NCI-H526 (cell line): Measurements from ENCODE around the gene ANO10.
A peak's percentile ranks its signal among the peaks of the same experiment; 100 is the strongest.

ENCODE experiments used
- DNase-seq, 2 experiments: peaks; one replicate each; lab custom pipeline; 2025; lab: John Stamatoyannopoulos, UW

ANO10 gene

DNA sequence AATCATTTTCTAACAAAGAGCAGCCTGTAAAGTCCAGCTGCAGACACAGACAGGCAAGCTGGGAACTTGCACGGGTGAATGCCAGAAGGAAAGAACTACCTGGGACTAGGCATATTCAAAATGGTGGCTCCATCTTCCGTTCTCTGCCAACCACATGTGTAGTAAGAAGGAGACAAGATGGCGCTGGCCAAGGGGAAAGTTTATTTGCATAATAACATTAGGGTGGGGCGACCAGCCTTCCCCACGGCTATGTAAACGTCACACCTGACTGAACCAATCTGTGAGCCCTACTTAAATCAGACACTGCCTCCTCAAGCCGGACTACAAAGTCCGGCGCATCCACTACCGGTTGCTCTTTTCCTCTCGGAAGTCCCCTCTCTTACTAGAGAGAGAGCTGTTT, 204.7 kb downstream of the ANO10 start:
- DNase-seq = peak; percentile 33

DNA sequence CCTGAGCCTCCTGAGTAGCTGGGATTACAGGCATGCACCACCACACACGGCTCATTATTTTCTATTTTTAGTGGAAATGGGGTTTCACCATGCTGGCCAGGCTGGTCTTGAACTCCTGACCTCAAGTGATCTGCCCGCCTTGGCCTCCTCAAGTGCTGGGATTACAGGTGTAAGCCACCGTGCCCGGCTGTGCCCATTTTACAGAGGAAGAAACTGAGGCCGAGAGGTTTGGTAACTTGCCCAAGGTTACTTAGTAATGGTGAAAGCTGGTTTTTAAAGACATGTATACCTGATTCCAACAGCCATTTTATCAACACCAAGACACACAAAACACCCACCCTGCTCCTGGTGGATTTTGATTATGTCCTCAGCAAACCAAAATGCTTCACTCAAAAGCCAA, 206.7 kb downstream of the ANO10 start:
- no peak for DNase-seq

DNA sequence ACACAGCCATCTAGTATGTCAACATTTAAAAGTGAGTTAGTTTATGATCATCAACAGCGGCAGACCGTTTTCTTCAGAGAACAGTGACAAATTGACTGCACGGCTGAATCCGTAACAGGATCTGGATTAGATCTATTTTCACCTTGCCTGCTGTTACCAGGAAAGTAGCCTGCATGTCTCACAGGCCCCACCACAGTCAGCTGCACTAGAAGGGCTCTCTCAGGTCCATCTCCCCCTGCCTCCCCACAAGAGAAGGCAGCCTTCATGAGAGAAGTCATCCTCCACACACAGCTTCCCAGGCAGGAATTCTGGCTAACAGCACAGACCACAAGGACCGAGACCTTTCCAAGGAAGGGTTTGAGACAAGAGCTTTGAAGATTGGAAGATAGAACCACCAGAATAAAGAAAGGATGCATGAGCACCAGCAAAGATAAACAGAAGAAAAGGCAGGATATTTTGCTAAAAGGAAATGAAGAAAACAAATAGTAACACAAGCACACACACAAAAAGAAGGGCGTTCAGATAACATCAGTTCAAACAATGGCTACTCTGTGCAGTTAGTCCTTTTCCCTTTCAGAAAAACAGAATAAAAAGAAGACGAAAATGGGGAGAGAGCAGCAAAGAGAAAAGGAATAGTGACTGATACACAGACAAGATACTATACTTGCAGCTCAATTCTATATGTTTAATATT, 208.0 kb downstream of the ANO10 start:
- DNase-seq = no peak

DNA sequence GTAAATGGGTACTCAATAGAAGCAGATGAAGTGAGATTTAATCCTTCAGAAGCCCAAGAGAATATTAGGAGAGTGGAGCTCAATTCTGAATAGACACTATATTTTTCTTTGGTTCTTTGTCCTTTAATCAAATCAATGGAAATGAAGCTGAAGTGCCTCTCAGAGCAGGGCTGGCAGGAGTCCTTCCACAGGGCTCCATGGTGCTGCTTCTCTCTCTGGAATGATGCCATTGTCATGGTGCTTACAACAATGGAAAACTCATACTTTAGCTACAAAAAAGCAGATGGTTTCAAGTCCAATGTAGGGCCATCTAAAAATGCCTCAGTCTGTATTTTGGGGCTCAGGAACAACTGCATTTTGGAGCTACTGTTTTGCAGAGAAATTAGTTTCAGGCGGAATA, 210.4 kb downstream of the ANO10 start:
- peak in 1 of 2 experiments; percentile 16 for DNase-seq

DNA sequence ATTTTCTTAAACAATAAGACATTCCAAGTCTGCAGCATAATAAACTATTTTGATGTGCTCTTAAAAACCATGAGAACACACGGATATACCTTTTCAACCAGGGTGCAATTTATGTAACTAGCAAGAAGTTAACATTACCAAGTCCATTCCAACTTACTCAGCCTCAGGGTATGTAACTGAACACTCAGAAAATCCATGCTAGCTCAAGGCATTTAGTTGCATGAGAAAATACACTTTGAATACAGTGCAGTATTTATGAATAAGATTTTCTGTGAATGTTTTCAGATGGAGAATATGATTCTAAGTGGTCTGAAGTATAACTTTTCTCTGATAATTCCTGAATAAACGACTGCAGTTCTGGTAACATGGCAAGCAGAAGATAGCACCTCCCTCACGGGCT, 211.2 kb downstream of the ANO10 start:
- DNase-seq = no peak

DNA sequence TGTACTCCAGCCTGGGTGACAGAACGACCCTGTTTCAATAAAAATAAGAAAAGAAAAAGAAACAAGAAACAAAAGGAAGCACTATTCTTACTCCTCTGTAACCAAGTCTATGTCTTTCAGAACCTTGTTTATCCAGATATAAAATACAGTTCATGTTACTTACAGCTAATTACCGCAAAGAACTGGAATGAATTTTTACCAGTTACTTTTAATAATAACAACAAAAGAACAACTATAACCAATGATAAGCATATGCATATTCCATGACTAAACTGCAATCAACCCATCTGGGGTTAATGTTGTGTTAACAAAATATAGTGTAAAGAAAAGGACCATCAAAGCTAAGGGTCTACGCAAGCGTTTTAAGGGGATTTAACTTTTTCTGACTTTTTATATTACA, 212.3 kb downstream of the ANO10 start:
- DNase-seq = no peak

DNA sequence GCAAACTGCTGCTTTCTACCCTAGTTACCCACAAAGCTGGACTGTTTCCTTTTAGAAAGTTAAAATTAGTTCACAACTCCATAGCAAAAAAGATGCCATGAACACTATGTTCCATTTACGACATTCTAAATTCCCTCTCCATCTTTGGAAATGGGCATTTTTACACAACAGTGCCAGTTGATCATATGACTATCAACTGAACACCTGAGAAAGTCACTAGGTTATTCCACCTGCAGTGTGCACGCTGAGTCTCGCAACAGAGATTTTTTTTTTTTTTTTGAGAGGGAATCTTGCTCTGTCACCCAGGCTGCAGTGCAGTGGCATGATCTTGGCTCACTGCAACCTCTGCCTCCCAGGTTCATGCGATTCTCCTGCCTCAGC, 215.2 kb downstream of the ANO10 start:
- DNase-seq = no peak

DNA sequence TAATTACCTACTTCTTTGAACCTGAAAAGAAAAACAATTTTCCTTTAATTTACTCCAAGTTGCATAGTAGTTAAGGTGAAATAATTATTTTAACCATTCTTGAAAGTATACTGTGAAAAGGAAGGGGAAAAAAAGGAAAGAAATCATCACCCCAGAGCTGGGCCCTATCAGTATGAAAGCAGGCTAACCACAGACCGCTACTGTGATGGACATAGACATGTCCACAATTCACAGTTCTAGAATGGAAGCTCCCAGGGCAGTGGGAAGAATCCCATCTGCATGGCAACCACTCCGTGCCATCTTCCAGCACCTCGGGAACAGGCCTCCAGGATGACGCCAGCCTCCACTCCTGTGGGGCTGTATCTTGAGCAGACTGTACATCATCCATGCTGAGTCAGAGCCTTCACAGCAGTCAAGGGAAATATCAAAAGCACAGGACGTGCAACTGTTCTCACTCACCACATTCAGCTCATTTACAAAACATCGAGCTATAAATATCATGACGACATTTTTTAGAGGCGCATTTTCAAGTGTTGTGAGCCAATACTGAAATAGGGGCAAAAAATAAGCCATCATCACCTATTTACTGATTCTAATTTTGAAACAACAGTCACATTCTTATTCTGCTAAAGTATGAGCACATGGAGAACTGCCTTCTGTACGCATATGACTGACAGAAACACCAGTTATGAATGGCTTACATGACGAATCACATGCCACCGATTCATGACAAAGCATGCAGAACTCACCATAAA, 215.7 kb downstream of the ANO10 start:
- DNase-seq = no peak

DNA sequence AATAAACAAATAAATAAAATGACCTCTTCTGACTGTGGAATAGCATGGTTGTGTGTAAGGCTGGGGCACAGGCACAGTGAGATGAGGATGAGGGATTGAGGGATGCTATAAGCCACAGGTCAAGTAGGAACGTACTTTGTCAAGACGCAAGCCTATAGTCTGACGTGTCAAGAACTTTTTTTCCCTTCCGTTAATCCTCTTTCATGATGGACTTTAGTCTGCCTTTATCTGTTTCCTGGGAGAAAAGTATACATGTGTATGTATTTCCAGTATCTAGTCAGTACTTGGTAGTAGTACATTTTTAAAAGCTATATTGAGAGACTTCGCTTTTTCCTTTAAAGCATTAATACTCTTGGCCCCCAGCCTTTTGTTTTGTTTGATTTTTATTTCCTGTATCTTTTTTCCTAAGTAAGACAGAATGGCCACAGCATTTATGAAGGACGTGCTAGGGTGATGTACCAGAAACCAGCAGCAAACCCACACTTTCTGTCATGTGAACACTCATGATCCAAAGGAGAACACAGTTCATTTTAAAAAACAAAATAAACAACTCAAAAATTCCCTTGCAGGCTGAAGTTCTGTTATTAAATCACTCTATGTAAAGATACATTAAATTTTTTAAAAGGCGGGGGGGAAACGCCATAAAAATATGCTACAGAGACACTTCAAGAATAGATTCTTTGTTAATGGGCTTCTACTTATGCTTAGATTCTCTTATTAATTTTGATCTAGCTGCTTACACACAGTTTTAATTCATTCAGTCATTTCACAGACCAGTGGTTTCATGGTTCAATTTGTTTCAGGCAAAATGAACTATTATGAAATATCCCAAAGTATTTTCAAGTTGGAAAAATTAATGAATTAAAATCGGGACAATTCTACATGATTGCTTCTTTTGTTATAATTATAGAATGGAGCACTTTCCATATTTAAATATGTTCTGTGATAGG, 220.8 kb downstream of the ANO10 start:
- no peak for DNase-seq

DNA sequence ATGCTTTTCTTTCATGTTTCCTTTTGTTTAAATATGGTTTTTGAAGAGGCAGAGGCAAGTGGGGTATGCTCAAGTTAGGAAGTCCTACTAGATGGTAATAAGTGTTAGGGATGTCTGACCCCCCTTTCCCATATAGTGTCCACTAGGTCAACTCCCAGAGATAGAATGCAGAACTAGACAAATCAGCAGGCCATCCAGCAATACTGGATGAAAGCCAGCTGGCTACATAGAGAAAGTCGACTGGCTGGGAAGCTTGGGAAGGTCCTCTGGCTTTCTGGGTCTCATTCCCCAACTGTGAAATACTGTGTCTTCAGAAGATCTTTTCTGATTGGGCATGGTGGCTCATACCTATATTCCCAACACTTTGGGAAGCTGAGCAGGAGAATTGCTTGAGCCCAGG, 221.6 kb downstream of the ANO10 start:
- no peak for DNase-seq

DNA sequence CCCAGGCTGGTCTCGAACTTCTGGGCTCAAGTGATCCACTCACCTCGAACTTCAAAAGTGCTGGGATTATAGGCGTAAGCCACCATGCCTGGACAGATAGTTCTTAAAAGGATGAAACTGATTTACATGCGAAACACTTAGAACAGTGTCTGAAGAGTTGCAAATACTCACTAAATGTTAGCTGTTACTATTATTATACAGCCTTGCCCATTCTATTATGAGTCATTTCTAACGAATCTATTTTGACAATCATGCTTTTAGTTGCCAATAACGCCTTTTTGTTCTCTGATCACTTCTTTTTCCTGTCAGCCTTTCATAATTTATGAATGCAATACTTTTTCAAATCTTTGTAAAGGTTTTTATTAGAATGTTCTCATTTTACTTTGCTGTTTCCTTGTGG, 222.8 kb downstream of the ANO10 start:
- DNase-seq = no peak

DNA sequence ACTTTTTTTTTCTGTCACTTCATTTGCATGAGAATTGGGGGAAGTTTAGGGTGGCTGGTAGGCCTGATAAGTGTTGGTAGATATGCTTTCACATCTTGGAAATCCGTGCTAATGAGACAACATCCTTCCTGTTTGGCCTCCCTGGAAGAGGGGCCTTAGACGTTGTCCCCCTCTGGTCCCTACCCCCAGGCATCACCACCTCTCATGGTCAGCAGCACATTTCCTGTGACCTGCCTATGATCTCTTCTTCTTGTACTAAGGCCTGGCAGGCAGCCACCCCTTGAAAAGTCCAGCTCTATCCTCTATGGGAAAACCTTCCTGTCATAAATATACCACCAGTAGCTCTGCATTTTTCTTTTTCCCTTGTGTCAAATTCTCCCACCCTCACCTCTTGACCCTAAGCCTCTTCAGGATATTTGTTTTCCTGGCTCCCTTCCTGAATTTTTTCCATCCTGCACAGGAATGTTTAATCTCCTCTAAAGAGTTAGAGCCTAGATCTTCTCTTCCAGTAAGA, 227.7 kb downstream of the ANO10 start:
- no peak for DNase-seq

DNA sequence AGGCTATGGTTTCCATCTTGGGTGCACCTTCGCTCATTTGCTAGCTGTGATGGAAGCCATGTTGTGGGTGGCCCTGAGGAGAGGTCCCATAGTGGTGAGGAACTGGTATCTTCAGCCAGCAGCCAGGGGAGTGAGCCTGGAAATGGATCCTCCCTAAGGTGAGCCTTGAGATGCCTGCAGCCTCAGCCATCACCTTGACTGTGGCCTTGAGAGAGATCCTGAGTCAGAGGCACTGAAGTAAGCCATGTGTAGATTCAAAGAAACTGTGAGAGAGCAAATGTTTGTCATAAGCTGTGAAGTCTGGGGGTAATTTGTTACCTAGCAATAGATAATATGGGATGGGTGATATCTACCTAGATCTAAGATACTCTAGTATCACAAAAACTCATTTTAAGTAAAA, 230.2 kb downstream of the ANO10 start:
- DNase-seq = no peak

DNA sequence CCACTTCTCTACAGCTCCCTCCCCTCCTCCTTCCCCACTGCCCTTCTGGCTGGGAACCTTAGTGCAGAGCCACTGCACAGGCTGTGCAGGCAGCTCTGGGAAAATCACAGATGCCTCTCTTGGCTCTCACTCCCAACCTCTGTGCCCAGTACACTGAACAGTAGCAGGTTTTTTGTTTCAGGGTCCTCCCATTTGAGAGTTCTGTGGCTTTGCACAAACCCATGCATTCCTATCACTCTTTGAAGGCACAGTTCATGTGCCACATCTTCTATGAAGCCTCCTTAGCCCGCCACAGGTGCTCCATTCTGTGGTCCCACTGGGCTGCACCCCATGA, 231.6 kb downstream of the ANO10 start:
- no peak for DNase-seq

DNA sequence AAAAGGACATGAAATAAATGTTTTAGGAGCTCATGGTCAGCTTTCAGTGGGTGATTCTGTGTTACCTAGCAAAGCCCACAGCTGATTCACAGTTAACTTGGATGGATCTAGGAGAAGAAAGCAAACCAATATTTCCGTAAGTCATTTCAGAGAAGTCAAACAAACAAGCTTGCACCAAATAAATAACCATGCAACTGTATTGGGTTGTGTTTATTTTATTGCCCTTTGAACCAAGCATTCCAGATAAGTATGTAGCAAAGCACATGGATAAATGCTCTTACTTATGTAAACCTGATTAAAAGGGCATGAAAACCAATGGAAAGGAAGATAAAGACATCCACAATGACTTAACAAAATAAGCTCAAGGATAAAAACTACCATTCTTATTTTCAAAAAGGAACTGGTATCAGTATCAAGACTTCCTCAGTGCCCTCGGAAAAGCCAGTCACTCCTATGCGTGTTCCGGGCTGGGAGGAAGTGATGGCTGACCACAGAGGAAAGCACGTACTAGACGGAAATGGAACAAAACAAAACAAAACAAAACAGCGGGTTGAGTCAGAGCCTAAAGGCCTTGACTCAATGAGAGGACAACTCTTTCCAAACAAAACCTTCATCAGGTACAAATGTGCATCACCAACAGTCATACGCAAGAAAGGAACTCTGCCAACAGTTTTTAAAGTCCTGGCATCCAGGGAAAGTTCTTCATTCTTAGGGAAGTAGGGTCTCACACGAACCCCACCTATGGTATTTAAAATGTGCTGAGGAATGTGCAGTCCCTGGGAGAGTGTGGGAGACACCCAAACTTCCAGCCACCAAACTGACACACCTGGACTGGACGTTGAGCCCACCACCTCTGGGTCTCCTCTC, 232.2 kb downstream of the ANO10 start:
- DNase-seq = no peak

DNA sequence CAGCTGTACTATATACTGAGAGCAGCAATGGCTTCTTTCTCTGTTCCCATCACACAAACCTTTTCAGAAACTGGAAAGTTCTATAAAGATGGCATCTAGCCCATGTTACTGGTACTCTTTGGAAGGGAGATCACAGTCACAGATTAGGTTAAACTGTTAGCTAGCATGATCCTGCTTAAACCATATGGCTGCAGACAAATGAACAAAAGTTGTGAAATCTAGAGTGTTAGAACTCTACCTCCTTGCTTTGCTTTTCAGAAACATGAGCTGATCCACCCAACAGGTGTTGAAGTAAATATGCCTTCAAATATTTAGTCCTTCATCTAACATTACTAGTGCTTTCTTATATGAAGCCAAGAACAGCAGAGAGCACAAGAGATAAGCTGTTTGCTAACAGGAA, 232.9 kb downstream of the ANO10 start:
- DNase-seq = no peak

DNA sequence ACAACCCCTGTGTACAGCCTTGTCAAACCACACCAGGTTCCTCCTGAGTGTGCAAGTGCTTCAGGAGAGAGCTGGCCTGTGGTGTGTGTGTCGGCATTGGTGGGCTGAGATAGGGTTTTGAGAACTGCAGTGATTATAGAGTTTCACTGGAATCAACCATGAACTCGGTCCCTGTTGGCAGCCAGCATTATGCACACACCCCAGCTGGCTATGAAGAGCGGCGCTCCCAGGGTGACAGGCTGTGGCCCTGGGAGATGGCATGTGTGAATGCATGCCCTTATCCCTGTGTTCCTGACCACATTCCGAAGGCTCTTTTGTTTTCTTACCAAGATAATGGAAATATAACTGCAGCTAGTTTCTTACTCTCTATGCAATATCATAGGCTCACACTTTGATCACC, 233.6 kb downstream of the ANO10 start:
- DNase-seq = no peak

DNA sequence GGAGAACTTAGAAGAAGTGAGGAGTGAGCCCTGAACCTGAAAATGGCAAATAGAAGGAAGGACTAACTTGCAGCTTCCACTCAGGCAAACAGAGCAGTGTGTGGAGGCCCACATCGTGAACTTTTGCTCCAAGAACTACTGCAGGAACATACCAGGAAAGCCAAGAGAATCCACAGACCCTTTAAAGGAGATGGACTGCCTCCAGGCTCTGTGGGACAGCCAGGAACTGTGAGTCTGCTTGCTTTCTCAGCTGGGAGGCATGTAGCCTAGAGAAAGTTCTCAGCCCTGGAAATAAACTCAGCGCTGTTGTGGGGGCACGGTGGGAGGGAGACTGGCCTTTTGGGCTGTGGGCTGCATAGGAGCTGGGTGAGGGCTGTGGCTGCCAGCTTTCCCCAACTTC, 242.5 kb downstream of the ANO10 start:
- no peak for DNase-seq

DNA sequence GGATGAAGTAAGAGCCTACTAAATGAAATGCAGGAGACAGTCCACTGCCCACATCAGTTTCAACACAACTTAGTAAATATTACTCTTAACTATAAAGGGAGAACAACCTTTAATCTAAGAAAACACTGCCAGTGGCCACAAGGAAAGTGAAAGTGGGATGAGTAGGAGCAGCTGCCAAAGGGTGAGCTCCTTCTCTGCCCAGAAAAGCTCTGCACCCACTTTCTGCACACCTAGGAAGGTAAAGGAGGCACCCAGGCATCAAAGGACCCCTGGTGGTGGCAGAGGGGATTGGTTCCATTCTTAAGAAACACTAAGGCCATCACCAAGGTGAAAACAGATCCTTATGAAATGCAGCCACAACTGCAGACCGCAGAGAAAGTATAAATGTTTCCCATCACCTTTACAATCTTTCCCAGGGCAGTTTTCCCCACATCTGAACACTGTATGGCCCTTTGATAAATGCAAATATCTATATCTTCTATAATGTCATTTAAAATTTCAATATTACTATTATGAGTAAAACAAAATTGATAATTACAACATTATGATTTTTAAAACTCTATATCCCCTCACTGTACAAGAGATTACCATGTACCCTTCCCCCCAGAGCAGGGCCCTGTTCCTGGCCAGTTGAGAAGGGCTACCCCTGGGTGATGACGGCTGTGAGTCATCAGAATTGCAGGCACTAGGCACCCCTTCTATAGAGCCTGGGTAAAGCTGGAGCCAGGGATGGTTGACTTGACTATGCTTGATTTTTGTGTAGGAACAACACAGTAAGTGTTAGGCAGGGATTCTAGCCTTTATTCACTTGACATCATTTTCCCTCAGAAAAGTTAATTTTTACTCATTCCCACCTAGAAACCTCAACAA, 243.5 kb downstream of the ANO10 start:
- DNase-seq = peak in 1 of 2 experiments; percentile 56

DNA sequence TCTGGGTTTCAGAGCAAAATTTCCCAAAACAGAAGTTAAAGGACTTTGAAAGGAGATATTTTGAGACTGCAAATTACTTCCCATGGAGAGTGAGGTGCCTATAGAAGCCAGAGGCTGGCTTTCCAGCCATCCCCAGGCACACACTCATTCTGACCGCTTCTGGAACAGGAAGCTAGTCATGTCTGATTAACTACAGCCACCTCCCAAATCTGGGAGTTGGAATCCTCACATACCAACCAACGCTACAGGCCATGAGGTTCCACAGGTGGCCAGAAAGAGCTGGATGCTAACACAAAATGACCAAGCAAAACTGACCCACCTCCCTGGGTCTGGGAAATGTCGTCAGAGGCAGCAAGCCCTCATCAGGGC, 248.3 kb downstream of the ANO10 start:
- DNase-seq = no peak
